ENCODE data around the gene ST6GALNAC4.

The ST6GALNAC4 gene

GRCh38 chr9:127860260-127860659 is 56.6 kb downstream of the ST6GALNAC4 start:
- TF ChIP-seq REST (IDR thresholded peaks at IDR 0.05; ENCODE audit: insufficient read depth in 1 of 2, low read depth in 2 of 2, low read length in 2 of 2): no peak
- TF ChIP-seq FOXP2 (optimal IDR thresholded peaks at IDR 0.05; ENCODE audit: borderline replicate concordance, extremely low read depth, extremely low read length, insufficient read depth): no peak
- TF ChIP-seq SIN3A (IDR thresholded peaks at IDR 0.05; ENCODE audit: borderline replicate concordance, insufficient read depth, low read length): no peak
- TF ChIP-seq POLR2AphosphoS5 (IDR thresholded peaks at IDR 0.05; ENCODE audit: low read depth, low read length): no peak
- TF ChIP-seq TAF1 (IDR thresholded peaks at IDR 0.05; ENCODE audit: borderline replicate concordance, insufficient read depth, low read length): no peak

GRCh38 chr9:127858041-127858512 is 58.8 kb downstream of the ST6GALNAC4 start:
- TF ChIP-seq POLR2AphosphoS5 (IDR thresholded peaks at IDR 0.05; ENCODE audit: low read depth, low read length) (no peak), REST (IDR thresholded peaks at IDR 0.05; ENCODE audit: insufficient read depth in 1 of 2, low read depth in 2 of 2, low read length in 2 of 2) (no peak), TAF1 (IDR thresholded peaks at IDR 0.05; ENCODE audit: borderline replicate concordance, insufficient read depth, low read length) (no peak), SIN3A (IDR thresholded peaks at IDR 0.05; ENCODE audit: borderline replicate concordance, insufficient read depth, low read length) (no peak), FOXP2 (optimal IDR thresholded peaks at IDR 0.05; ENCODE audit: borderline replicate concordance, extremely low read depth, extremely low read length, insufficient read depth) (no peak)

Data from PFSK-1 (cell line).